ENCODE results near the gene AQP12A.
"Not testable (repeated sequence)": the region's sequence is repeated elsewhere in the genome, so short reads cannot be mapped to it uniquely, and the experiment has no call there.

Gene AQP12A

DNA sequence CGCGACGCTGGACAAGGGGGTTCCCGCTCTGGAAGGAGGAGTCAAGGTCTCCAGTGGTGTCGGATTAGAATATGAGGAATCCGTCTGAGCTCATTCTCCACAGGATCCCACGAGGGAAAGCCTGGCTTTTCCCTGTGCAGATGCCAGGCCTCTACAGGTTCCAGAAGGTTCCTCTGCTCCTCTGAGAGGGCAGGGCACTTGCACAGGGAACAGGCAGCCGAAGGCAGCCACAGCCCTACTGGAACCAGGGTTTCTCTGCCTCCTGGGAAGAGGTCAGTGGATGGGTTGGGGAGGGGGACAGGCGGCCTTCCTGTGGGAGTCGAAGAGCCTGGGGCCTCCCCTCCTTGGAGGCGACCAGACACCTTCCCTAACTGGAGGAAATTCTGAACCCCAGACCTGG is 1.7 kb upstream of the AQP12A start:
- Histone ChIP-seq H3K9me3 (no peaks in the 10 kb centered on the region), H3K36me3 (no peaks in the 10 kb centered on the region), H3K27ac (no peak overlapping the region), H3K27me3 (no peaks in the 10 kb centered on the region), H3K4me3 (ENCODE audit: low read depth in 1 of 2, low read length in 1 of 2) (no peak overlapping the region), H3K4me1 (ENCODE audit: control insufficient read depth in 1 of 2, insufficient read depth in 1 of 2, low read depth in 1 of 2, low read length in 1 of 2) (no peaks in the 10 kb centered on the region)
- TF ChIP-seq, protein P1, sequence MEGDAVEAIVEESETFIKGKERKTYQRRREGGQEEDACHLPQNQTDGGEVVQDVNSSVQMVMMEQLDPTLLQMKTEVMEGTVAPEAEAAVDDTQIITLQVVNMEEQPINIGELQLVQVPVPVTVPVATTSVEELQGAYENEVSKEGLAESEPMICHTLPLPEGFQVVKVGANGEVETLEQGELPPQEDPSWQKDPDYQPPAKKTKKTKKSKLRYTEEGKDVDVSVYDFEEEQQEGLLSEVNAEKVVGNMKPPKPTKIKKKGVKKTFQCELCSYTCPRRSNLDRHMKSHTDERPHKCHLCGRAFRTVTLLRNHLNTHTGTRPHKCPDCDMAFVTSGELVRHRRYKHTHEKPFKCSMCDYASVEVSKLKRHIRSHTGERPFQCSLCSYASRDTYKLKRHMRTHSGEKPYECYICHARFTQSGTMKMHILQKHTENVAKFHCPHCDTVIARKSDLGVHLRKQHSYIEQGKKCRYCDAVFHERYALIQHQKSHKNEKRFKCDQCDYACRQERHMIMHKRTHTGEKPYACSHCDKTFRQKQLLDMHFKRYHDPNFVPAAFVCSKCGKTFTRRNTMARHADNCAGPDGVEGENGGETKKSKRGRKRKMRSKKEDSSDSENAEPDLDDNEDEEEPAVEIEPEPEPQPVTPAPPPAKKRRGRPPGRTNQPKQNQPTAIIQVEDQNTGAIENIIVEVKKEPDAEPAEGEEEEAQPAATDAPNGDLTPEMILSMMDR (IDR thresholded peaks at IDR 0.05): no peak

DNA sequence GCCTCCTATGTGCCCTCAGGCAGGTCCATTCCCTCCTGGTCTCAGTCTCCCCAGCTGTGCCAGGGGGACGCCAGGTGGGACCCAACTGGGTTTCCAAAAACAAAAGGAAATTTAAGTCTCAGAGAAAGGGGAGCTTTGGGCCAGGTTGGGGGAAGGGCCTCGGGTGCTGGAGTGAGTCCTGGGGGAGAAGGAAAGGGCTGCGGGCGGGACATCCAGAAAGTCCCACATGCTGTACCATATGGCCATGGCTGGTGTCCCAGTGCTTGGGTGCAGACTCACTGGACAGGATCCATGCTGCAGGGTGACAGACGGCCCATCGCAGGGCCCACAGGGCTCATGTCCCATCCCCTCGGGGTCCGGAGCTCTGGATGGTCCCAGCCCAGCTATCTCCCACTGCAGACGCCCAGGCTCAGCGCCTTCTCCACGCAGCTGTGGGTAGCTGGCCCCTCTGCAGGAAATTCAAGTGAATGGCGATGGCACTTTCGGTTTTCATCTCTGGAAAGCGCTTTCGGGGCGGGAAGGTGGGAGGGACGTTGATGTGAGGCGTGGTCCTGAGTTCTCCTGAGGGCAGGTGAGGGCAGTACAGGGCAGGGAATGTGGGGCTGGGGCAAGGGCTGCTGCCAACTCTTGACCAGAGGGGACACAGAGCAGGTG is 1.1 kb upstream of the AQP12A start:
- H3K27me3 ChIP-seq; H3K9me3 ChIP-seq; H3K27ac ChIP-seq; H3K4me3 ChIP-seq (ENCODE audit: low read depth in 1 of 2, low read length in 1 of 2); H3K36me3 ChIP-seq; H3K4me1 ChIP-seq (ENCODE audit: control insufficient read depth in 1 of 2, insufficient read depth in 1 of 2, low read depth in 1 of 2, low read length in 1 of 2): not testable (repeated sequence)

DNA sequence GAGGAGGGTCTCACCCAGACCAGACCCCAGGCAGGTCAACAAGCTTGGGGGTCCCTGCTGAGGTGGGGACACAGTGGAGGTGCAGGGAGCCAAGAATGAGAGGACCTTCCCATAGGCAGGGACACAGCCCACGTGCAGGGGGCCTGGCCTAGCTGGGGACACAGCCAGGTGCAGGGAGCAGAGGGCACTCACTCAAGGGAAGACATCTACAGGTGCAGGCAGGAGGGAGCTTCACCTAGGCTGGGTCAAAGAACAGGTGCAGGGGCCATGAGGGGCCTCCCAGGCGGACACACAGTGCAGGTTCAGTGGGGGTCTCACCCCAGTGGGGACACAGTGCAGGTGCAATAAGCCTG is 615 bp upstream of the AQP12A start:
- not testable (repeated sequence) for H3K27ac ChIP-seq; H3K36me3 ChIP-seq; H3K27me3 ChIP-seq; H3K4me3 ChIP-seq (ENCODE audit: low read depth in 1 of 2, low read length in 1 of 2); H3K4me1 ChIP-seq (ENCODE audit: control insufficient read depth in 1 of 2, insufficient read depth in 1 of 2, low read depth in 1 of 2, low read length in 1 of 2); H3K9me3 ChIP-seq

DNA sequence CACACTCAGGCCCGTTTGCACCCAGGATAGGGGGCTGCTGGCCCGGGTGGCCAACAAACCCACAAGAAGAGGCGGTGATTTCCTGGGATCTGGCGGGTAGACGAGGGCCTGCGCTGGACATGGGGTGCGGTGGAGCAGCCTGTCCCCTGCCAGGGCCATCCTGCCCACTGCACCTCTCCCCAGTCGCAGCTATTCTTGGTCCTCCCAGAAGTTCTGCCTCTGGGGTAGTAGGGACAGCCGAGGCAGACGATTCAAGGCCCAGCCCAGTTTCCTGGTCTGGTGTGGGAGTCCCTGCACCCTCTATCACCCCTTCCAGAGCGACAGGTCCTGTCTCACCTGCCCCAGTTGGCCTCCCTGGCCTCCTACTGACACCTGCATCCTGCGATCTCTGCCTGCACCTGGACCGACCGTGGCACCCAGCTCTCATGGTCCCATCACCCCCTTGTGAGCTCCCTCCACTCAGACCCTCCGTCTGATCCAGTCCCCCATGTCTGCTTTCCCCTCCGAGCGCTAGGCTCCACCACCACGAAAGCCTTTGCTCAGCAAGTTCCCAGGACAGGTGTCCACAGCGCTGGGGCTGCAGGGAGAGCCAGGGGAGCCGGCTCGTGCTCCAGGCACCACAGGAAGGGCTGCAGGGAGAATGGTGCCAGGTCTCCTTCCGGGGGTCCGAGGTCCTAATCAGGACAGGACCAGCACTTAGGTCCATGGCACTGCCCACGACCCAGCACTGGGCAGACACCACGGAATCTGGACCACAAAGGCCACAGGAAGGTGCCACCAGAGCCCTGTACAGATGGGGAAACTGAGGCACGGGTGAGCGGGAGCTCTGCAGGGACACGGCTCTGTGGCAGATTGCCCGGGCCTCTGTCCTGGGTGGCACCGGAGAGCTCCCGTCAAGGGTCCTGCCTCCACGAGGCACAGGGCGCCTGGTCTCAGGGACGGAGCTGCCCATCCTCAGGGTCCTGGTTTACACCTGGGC is 1.2 kb downstream of the AQP12A start:
- H3K4me3 ChIP-seq (ENCODE audit: low read depth in 1 of 2, low read length in 1 of 2); H3K36me3 ChIP-seq; H3K27me3 ChIP-seq; H3K27ac ChIP-seq; H3K9me3 ChIP-seq; H3K4me1 ChIP-seq (ENCODE audit: control insufficient read depth in 1 of 2, insufficient read depth in 1 of 2, low read depth in 1 of 2, low read length in 1 of 2): not testable (repeated sequence)

GRCh38 chr2:240694304-240694703 is 2.6 kb downstream of the AQP12A start:
- H3K4me1 ChIP-seq (ENCODE audit: control insufficient read depth in 1 of 2, insufficient read depth in 1 of 2, low read depth in 1 of 2, low read length in 1 of 2); H3K36me3 ChIP-seq; H3K27me3 ChIP-seq; H3K4me3 ChIP-seq (ENCODE audit: low read depth in 1 of 2, low read length in 1 of 2); H3K9me3 ChIP-seq; H3K27ac ChIP-seq: not testable (repeated sequence)

GRCh38 chr2:240695593-240695992 is 3.9 kb downstream of the AQP12A start:
- not testable (repeated sequence) for H3K27ac ChIP-seq; H3K27me3 ChIP-seq; H3K4me1 ChIP-seq (ENCODE audit: control insufficient read depth in 1 of 2, insufficient read depth in 1 of 2, low read depth in 1 of 2, low read length in 1 of 2); H3K9me3 ChIP-seq; H3K4me3 ChIP-seq (ENCODE audit: low read depth in 1 of 2, low read length in 1 of 2); H3K36me3 ChIP-seq

- not testable (repeated sequence) for H3K4me3 ChIP-seq (ENCODE audit: low read depth in 1 of 2, low read length in 1 of 2); H3K27me3 ChIP-seq
Measured at GRCh38 chr2:240696469-240696868, 4.8 kb downstream of the AQP12A start.

GRCh38 chr2:240698852-240699561 is 7.3 kb downstream of the AQP12A start:
- not testable (repeated sequence) for H3K4me3 ChIP-seq (ENCODE audit: low read depth in 1 of 2, low read length in 1 of 2); H3K36me3 ChIP-seq; H3K9me3 ChIP-seq; H3K4me1 ChIP-seq (ENCODE audit: control insufficient read depth in 1 of 2, insufficient read depth in 1 of 2, low read depth in 1 of 2, low read length in 1 of 2); H3K27ac ChIP-seq; H3K27me3 ChIP-seq

More at GRCh38 chr2:240696469-240696868, 4.8 kb downstream of the AQP12A start:
- not testable (repeated sequence) for H3K4me1 ChIP-seq (ENCODE audit: control insufficient read depth in 1 of 2, insufficient read depth in 1 of 2, low read depth in 1 of 2, low read length in 1 of 2); H3K27ac ChIP-seq; H3K9me3 ChIP-seq; H3K36me3 ChIP-seq

GRCh38 chr2:240699835-240700234 is 8.2 kb downstream of the AQP12A start:
- not testable (repeated sequence) for H3K4me1 ChIP-seq (ENCODE audit: control insufficient read depth in 1 of 2, insufficient read depth in 1 of 2, low read depth in 1 of 2, low read length in 1 of 2); H3K36me3 ChIP-seq; H3K27ac ChIP-seq; H3K9me3 ChIP-seq; H3K4me3 ChIP-seq (ENCODE audit: low read depth in 1 of 2, low read length in 1 of 2)
- H3K27me3 ChIP-seq: peaks cover 12% of the 10 kb centered on the region

DNA sequence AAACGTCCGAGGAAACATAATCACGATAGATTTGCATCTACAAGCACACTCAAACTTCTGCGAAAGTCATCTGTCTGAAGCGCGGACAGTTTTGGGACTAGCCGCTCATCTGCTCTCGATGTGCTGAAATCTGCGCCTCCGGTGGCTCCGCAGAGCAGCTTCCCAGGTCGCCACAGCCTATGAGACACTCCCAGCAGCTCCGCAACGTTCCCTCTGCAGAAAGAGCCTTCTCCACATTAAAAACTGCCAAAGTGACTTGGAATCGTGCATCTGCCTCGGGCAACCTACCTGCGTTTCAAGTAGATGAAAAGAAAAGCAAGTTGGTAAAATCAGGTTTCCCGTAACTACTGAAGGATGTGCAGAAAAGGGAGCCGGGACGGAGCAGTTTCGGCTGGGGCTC is 8.9 kb downstream of the AQP12A start:
- not testable (repeated sequence) for H3K27ac ChIP-seq; H3K4me1 ChIP-seq (ENCODE audit: control insufficient read depth in 1 of 2, insufficient read depth in 1 of 2, low read depth in 1 of 2, low read length in 1 of 2); H3K4me3 ChIP-seq (ENCODE audit: low read depth in 1 of 2, low read length in 1 of 2); H3K9me3 ChIP-seq; H3K36me3 ChIP-seq
- peaks cover 19% of the 10 kb centered on the region for H3K27me3 ChIP-seq

Data from neutrophil (primary cell).